GM18507 (cell line): Measurements from ENCODE around the gene ERAS.
"Not testable (repeated sequence)": the region's sequence is repeated elsewhere in the genome, so short reads cannot be mapped to it uniquely, and the experiment has no call there.

Experiments
- DNase-seq: peaks from one replicate; pipeline ENCODE4 v3.0.0; 2011; ENCODE audit warnings: low read depth; ENCODE audit not compliant: insufficient read length; ENCODE audit errors: extremely low spot score
- FAIRE-seq: peaks from 2 replicates; lab custom pipeline; 2011; peaks lifted over from hg19 to GRCh38; lab: Jason Lieb, UNC

Gene ERAS

DNA sequence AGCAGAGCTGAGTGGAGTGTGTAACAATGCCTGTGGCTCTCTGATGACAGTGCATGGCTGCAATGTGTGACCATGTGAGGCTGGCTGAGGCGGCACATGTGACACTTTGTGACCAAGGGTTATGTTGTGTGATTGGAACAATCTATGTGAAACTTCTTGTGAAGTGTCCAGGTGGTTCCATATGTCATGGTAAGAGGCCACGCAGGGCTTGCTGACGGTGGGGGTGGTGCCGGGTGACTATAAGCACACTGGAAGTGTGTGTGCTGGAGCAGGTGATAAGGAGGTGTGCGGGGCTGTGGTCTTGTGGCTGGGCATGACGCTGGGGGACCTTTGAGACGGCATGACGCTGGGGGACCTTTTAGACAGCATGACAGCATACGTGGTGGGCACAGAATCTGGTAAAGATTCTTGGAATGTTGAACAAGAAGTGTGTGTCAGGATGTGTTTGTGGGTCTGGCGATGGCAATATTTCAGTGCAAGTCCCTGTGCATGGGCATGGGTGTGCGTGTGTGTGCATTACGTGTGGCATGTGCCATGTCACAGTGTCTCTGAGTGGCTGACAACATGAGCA is 31.9 kb upstream of the ERAS start:
- FAIRE-seq: no peak
- DNase-seq: no peak

- no peak for FAIRE-seq
- DNase-seq: no peak
Observed at GRCh38 chrX:48794911-48795515, 31.3 kb upstream of the ERAS start.

GRCh38 chrX:48798318-48798717 is 28.0 kb upstream of the ERAS start:
- no peak for FAIRE-seq
- DNase-seq: no peak

DNA sequence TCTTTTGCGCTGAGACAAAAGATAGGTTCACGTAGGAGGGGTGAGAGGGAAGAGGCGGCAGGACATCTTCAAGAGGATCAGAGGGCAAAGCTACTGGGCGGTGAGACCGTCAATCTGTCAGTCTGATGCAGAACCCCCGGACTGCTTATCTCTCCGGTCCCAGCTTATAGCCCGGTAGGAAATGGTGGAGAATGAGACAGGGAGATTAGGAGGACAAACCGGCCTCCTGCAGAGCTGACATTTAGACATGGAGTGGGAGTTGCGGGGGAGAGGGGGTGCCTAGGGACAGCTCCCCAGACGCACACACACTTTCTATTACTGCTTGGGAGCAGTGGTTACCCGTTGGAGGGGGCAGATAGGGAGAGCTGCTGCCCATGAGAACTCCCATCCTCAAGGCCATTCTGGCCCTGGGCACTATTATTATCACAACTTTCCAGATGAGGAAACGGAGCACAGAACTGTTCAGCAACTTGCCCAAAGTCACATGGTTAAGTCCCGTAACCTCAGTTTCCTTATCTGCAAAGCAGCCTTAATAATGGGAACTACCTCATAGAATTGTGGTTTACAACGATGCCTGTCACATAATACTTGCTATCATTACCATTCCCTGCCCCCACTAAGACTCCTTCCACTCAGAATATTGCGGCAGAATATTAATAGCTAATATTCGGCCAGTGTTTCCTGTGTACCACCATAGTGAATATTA is 25.6 kb upstream of the ERAS start:
- FAIRE-seq (no peak), DNase-seq (no peak)

DNA sequence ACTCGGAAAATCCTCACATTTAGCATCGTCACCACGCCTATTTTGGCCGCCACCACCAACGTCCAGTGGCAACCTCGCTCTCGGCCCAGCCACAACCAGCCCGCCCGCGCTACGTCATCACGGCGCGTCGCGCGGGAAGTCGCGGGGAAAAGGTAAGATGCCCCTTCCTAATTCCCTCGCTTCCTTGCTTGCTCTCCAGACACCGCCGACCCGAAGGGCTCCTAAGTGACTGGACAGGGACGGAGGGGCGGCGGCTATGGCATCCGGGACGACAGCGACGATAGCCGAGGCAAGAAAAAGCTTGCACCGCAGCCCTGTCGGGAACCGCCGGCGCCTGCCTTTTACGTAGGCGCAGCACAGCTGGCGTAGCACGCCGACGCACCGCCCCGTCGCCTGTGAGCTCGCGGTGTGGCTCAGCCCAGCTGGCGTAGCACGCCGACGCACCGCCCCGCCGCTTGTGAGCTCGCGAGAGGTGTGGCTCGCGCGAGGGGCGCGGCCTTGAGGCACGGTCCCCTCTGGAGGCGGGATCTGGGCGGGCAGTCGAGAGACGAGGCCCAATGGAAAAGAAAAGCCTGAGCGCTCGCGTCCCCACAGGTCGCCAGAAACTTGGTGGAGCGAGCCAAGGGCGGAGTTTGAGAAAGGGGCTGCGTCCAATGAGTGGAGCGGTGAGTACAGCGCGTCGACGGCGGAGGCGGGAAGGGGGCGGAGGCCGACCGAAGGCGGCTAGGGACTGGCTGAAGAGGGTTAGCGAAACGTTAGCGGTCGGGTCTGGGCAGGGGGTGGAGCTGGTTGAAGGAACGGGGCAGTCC is 24.8 kb upstream of the ERAS start, which contains the start of gene HDAC6:
Gene HDAC6 (plus strand): TSS at position 788 of the 809 bp plus-strand sequence. CDS start 626 bp downstream, outside the sequence.
- DNase-seq: peak; percentile 71
- peak; percentile 94 for FAIRE-seq

DNA sequence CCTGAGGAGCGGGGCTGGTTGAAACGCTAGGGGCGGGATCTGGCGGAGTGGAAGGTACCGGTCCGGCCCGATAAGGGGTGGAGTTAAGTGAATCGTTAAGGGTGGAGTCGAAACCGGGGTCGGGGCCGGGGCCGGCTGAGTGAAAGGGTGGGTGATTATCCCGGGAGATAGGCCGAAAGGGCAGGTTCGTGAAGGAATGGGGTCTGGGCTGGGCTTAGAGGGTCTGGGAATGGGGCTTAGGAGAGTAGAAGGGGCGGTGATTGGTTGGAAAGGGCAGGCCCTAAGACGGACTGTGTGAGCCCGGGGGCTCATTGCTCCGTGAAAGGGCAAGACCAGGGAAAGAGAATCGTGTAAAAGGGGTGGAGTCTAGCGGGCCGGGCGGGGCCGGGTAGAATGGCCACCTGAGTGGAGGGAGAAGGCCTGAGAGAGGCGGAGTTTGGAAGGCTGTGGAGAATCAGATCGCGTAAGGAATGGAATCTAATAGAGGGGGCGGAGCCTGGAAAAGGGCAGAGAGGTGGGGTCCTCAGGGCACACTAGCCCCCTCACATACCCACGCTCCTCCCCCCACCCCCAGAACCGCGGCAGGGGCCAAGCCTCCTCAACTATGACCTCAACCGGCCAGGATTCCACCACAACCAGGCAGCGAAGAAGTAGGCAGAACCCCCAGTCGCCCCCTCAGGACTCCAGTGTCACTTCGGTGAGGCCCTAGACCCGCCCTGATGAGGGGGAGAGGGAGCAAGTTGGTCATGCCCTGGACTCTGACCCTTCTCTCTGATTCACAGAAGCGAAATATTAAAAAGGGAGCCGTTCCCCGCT is 24.0 kb upstream of the ERAS start:
- peak; percentile 35 for DNase-seq

DNA sequence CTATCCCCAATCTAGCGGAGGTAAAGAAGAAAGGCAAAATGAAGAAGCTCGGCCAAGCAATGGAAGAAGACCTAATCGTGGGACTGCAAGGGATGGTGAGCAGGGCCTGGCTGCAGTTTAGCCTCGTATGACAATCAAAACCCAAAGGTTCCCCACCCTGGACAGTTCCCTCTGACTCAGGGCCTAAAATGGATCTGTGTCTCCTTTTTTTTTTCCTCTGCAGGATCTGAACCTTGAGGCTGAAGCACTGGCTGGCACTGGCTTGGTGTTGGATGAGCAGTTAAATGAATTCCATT is 23.5 kb upstream of the ERAS start:
- no peak for DNase-seq
- no peak for FAIRE-seq

More for the DNA sequence above, 24.0 kb upstream of the ERAS start:
- FAIRE-seq: no peak

DNA sequence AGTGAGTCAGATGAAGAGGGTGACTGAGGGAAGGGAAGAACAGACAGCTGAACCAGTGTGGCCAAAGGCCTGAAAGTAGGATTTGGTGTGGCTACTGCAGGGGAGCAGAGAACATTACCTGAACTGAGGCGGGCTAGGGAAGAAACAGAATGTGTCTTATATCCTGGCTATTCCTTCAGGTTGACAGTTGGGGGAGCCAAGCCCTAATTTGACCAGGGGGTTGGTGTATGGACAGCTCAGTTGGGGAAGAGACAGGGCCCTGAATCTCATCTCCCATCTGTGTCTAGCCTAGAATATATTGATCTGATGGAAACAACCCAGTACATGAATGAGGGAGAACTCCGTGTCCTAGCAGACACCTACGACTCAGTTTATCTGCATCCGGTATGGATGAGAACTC is 20.2 kb upstream of the ERAS start:
- DNase-seq (no peak), FAIRE-seq (no peak)

DNA sequence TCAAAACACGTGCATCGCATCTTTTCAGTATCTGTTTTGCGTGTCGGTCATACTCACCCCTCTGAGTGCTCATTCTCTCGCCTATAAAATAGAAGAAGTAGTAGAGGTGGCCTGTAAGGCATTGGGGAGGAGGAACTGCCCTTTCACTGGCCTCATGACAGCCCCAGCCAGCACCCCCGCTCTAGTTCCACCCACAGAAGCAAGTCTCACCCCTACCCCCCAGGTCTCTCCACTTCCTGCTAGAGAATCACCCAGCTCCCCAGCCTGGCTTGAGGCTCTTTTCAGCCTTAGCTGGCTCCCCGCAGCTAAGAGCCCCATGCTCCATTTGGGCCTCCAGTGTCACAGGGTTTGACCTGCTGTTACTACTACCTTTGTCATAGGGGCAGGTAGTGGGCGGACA is 12.7 kb upstream of the ERAS start:
- FAIRE-seq (no peak), DNase-seq (no peak)

DNA sequence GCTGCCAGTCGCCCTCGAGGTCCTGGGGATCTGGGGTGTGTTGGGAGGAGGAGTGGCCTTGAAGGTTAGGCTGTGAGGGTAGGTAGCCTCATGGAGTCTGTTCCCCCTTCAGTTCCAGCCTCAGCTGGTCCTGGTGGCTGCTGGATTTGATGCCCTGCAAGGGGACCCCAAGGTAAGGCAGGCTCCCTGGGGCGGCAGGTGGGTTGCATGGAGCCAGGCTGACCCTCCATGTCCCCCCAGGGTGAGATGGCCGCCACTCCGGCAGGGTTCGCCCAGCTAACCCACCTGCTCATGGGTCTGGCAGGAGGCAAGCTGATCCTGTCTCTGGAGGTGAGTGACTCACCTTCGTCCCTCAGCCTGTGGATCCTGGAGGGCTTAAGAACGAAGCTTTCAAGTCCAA is 11.6 kb upstream of the ERAS start:
- FAIRE-seq: no peak
- DNase-seq: no peak

GRCh38 chrX:48815266-48815665 is 11.0 kb upstream of the ERAS start:
- DNase-seq: no peak
- FAIRE-seq: no peak

DNA sequence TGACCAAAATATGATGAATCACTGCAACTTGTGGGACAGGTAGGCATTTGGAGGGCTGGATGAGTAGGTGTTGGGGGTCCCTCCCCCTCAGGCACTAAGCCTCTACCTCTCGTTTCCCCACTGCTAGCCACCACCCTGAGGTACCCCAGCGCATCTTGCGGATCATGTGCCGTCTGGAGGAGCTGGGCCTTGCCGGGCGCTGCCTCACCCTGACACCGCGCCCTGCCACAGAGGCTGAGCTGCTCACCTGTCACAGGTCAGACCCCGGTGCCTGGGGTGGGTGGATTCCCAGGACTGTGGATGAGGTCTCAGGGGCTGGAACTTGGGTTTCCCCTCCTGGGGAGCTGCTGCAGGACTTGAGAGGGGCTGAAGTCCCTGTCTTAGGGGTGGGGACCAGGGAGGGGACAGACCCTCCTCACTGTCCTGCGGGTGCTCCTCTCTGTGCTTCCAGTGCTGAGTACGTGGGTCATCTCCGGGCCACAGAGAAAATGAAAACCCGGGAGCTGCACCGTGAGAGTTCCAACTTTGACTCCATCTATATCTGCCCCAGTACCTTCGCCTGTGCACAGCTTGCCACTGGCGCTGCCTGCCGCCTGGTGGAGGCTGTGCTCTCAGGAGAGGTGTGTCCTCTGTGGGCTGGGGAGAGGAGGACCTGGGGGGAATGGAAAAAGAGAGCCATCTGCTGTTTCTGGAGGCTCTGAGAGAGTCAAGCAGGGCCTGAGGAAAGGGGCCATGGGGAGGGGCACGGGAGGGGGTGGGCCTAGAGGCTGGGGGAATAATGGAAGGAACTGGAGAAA is 10.1 kb upstream of the ERAS start:
- DNase-seq (no peak), FAIRE-seq (no peak)

GRCh38 chrX:48818098-48818497 is 8.2 kb upstream of the ERAS start:
- no peak for FAIRE-seq
- no peak for DNase-seq

GRCh38 chrX:48818866-48819265 is 7.4 kb upstream of the ERAS start:
- FAIRE-seq: no peak
- DNase-seq: no peak

DNA sequence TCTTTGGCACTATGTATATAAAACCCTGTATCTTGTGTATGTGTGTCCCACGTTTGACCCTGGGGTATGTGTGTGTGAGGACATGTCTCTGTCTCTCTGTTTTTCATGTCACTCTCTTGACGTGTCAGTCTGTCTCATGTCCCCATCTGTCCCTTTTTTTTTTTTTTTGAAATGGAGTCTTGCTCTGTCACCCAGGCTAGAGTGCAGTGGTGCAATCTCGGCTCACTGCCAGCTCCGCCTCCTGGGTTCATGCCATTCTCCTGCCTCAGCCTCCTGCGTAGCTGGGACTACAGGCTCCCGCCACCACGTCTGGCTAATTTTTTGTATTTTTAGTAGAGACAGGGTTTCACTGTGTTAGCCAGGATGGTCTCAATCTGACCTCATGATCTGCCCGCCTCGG is 6.9 kb upstream of the ERAS start:
- FAIRE-seq, DNase-seq: not testable (repeated sequence)

DNA sequence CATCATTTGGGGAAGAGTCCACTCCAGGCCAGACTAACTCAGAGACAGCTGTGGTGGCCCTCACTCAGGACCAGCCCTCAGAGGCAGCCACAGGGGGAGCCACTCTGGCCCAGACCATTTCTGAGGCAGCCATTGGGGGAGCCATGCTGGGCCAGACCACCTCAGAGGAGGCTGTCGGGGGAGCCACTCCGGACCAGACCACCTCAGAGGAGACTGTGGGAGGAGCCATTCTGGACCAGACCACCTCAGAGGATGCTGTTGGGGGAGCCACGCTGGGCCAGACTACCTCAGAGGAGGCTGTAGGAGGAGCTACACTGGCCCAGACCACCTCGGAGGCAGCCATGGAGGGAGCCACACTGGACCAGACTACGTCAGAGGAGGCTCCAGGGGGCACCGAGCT is 3.3 kb upstream of the ERAS start:
- FAIRE-seq: no peak
- no peak for DNase-seq

DNA sequence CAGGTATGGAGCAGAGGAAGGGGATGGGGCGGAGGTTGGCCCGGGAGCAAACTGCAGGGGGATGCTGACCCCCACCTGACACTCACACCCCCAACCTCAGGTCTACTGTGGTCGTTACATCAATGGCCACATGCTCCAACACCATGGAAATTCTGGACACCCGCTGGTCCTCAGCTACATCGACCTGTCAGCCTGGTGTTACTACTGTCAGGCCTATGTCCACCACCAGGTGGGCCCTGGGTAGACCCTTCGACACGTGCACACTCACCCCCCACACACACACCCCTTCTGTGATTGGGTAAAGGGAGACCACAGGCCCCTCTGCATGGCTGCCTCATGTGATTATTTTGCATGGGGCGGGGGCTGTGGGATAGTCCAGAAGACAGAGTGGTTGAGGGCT is 2.2 kb upstream of the ERAS start:
- FAIRE-seq: no peak
- DNase-seq: no peak

DNA sequence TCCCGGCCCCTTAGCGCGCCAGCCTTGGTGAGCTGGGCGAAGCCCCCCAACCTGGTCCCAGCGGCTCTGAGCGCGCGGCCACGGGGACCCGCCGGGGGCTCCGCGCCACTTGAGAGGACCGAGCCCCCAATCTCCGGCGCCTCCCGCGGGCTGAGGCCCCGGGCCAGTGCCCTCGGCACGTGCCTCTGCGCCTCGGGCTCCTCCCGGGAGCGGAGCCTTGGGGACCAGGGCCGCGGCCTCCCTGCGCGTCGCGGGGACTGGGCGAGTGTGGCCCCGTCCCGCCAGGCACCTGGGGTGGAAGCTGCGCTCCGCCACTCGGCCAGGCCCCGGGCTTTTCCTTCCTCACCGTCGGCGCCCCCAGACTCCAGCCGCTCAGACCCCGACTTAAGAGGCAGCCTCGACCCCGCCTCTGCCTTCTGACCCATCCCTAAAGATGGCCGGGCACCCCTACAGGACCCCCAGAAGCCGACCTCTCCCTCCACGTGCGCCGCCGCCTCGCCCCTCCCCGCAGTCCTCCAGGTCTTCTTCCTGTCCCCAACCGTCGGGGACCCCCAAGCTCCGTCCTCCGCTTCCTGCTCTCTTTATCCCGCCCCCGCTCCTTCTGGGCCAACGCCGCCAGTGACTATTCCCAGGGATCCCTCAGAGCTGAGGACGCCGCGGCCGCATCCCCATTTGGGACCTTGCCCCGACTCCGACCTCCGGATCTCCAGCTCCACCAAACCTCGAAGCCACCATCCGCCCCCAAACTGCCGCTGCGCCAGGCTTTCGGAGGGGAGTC is 752 bp downstream of the ERAS start:
- DNase-seq: no peak
- no peak for FAIRE-seq
